Stomach (tissue), 4 donors: ENCODE data around the gene ASTN2.

Source experiments
- POLR2A ChIP-seq, 4 donors: fragments of 450-650 bp; IDR thresholded peaks; one replicate each; pipeline ENCODE4 v1.6.1; 2016; ENCODE audit warnings: antibody characterized with exemption in 4 of 4, control low read depth in 2 of 4, mild to moderate bottlenecking in 1 of 4, moderate library complexity in 1 of 4
- POLR2AphosphoS5 ChIP-seq, 3 donors: sonication (generic); formaldehyde crosslinking; IDR thresholded peaks; one replicate each; pipeline ENCODE4 v1.6.1; 2016; ENCODE audit warnings: antibody characterized with exemption in 3 of 3
- TF ChIP-seq, protein P1 (sequence below), 7 experiments: fragments of 450-650 bp in 4 of 7; fragments of 200-600 bp in 3 of 7; sonication (generic) in 3 of 7; IDR thresholded peaks; one replicate each; pipeline ENCODE4 v1.5.1; 2016 to 2019; ENCODE audit warnings: antibody characterized with exemption in 7 of 7, control low read depth in 2 of 7, mild to moderate bottlenecking in 1 of 7

DNA sequence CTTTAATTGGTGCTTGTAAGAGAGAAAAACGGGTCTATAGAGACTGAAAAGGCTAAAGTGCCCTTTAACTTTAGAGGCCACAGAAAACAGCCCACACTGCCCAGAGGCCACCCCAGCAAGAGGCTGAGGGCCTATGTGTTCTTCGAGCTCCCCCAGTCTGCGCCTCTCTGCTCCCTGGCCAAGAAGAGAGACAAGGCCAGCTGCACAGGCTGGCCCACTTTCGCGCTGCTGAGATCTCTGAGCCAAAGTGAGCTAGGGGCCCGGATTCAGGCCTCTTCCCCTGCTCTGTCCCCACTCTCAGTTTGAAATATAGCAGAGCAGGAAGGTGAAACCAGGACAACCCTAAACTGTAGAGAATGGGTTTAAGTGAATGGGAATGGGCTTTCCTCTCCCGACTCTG, 859.7 kb downstream of the ASTN2 start:
- no peak for TF ChIP-seq POLR2AphosphoS5 (IDR thresholded peaks at IDR 0.05)
- TF ChIP-seq, protein P1, sequence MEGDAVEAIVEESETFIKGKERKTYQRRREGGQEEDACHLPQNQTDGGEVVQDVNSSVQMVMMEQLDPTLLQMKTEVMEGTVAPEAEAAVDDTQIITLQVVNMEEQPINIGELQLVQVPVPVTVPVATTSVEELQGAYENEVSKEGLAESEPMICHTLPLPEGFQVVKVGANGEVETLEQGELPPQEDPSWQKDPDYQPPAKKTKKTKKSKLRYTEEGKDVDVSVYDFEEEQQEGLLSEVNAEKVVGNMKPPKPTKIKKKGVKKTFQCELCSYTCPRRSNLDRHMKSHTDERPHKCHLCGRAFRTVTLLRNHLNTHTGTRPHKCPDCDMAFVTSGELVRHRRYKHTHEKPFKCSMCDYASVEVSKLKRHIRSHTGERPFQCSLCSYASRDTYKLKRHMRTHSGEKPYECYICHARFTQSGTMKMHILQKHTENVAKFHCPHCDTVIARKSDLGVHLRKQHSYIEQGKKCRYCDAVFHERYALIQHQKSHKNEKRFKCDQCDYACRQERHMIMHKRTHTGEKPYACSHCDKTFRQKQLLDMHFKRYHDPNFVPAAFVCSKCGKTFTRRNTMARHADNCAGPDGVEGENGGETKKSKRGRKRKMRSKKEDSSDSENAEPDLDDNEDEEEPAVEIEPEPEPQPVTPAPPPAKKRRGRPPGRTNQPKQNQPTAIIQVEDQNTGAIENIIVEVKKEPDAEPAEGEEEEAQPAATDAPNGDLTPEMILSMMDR (IDR thresholded peaks at IDR 0.05) = no peak
- TF ChIP-seq POLR2A (IDR thresholded peaks at IDR 0.05) = no peak
